SHP77 treated with DMSO at 0.1 percent for 48 hours (cell line): Measurements from ENCODE around the gene DLX2.

Experiments used
- DNase-seq: peaks from one replicate; lab custom pipeline; 2025; lab: John Stamatoyannopoulos, UW

DLX2 gene

GRCh38 chr2:172107690-172108586, 5.2 kb upstream of the DLX2 start:
- no peak for DNase-seq

- DNase-seq = no peak
Observed at GRCh38 chr2:172106108-172106961, 3.6 kb upstream of the DLX2 start.

GRCh38 chr2:172105471-172106107, 2.9 kb upstream of the DLX2 start:
- DNase-seq = no peak

- no peak for DNase-seq
Observed at GRCh38 chr2:172103471-172104272, 972 bp upstream of the DLX2 start.

GRCh38 chr2:172101821-172102390, 794 bp downstream of the DLX2 start:
- peak; percentile 2 for DNase-seq

GRCh38 chr2:172100935-172101820, 1.5 kb downstream of the DLX2 start:
- DNase-seq = no peak

GRCh38 chr2:172100080-172100934, 2.4 kb downstream of the DLX2 start:
- no peak for DNase-seq

GRCh38 chr2:172099472-172100079, 3.1 kb downstream of the DLX2 start:
- DNase-seq = no peak

GRCh38 chr2:172098650-172099471, 3.8 kb downstream of the DLX2 start:
- no peak for DNase-seq

GRCh38 chr2:172098287-172098649, 4.4 kb downstream of the DLX2 start:
- no peak for DNase-seq

GRCh38 chr2:172097557-172098131, 5.1 kb downstream of the DLX2 start:
- no peak for DNase-seq

- no peak for DNase-seq
Observed at GRCh38 chr2:172096626-172097547, 5.8 kb downstream of the DLX2 start.

- no peak for DNase-seq
Observed at GRCh38 chr2:172095905-172096625, 6.6 kb downstream of the DLX2 start.

- no peak for DNase-seq
Observed at GRCh38 chr2:172095146-172095904, 7.4 kb downstream of the DLX2 start.
